Activated CD4-positive, alpha-beta T cell treated with anti-CD3 and anti-CD28 coated beads, Interleukin-2, Interleukin-6, amounts not matched to agents 100 ng/mL and 50 ng/mL, durations not matched to agents 16 hours and 8 hours (primary cell): ENCODE results near the gene MAPK11.
A peak's percentile ranks its signal among the peaks of the same experiment; 100 is the strongest.

Experiments
- DNase-seq: peaks from one replicate; pipeline ENCODE4 v3.0.0-alpha.2; 2020

Gene MAPK11

DNA sequence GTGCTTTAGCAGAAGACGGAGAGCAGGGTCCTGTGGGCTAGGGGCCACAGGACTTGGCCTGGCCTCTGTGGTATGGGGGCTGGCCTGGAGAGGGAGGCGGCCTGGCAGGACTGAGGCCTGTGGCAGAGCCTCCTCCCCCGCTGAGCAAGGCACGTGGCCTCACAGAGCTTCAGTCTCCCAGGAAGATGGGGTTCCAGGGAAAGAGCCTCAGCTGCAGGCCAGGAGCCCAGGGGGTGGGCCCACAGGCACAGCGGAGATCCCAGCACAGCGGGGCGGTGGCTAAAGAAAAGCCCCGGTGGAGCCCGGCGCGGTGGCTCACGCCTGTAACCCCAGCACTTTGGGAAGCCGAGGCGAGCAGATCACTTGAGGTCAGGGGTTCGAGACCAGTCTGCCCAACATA, 10.9 kb downstream of the MAPK11 start:
- DNase-seq: no peak

DNA sequence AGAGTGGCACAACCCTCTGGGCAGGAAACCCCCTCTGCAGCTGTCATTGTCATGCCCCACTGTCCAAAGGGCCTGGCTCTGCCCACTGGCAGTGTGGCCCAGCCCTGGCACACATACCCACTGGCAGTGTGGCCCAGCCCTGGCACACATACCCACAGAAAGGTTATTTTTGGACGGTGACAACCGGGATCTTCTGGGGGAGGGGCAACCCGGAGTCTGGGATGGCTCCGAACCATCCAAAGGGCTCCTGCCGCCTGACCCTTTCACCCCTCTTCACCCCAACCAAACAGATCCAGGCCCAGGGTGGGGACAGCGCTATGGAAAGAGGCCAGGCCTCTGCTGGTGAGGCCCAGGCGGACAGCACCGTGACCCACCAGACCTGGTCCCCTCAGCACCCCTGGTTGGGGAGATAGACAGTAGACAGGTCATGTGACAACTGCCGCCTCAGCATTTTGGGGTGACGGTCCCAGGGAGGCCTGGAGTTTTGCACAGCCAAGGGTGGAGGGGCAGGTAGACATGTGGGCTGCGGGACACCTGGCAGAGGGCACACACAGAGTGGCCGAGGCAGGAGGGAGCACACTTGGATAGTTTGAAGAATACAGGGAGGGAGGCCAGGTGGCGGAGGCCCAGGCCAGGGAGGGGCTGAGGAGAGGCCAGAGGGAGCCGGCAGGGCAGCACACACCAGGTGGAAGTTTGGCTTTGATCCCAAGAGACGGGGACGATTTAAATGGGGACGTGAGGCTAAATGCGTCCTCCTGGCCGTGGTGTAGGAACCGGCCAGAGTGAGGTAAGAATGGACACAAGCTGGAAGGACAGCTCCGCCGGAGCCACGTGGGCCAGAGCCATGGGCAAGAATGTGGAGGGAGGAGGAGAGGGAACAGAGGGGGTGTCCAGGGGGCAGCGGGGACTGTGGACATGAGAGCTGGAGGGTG, 11.6 kb downstream of the MAPK11 start:
- no peak for DNase-seq

DNA sequence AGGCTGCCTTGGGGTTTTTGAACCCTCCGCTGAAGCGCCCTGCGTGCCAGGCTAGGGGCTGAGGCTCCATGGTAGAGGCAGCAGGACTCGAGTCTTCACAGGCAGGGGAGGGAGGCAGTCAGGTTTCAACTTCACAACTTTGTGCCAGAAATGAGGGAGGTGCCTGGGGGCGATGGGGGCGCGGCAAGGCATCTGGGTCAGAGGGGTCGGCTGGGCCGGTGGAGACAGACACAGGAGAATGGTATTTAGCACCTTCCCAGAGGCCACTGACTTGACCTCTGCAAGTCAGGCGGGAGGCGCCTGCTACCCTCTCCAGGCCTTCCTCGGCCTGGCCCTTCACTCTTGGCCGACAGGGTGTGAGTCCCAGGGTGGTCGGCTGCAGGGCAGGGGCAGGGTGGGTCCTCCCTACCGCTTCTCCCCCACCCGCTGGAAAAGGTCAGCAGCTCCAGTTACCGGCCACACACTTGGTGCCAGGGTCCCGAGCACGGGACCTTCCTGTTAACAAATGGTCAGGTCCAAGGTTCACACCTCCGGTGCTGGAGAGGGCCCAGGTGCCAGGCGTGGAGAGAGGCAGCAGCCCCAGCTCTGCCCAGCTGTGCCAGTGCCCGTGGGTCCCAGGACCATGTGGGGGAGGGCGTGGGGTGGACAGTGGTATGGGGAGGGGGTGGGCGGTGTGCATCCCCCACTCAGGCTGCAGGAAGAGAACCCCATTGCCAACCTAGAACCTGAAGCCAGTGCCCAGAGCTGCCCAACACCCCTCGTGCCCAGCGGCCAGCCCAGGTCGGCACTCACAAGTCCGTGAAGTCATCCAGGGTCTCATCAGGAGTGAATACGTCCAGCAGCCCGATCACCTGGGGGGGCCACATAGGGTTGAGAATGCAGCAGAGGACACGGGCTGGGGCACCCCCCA, 12.5 kb downstream of the MAPK11 start:
- DNase-seq: no peak

DNA sequence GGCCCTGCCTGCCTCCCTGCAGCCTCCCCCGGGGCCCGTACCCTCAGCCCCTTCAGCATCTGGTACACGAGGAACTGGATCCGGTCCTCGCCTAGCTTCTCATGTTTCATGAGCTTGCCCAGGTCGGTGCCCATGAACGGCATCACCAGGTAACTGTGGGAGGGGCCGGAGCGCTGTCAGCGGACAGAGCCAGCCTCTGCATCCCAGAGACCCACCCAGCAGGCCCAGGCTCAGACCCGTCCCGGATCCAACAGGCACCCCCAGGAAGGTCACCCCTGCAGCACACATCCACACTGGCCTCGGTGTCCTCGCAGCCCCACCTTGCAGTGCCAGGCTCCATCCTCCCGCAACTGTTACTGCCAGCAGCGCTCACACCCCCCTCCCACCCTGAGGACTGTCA, 13.1 kb downstream of the MAPK11 start:
- no peak for DNase-seq

DNA sequence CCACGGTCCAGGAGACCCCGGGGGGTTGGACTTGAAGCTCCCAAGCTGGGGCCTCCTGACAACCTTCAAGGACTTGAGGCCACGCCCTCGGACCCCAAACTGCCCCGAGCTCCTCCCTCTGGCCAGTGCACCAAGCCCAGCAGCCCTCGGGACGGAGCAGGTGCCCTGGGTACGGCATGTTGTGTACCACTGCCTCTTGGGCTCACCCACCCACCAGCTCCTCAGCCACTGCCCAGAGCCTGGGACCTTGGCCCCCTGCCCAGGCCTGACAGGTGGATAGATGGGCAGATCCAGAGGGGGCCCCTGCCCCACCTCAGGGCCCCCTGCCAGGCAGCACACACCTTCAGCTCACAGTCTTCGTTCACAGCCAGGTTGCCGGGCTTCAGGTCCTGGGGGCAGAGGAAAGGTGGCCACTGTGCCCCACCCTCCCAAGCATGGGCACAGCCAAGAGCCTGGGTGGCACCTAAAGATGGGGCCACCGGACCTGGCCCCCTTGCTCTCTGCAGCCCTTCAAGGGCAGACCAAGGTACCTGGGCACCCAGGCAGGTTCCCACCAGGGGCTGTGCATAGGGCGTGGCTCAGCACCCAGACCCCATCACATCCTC, 13.8 kb downstream of the MAPK11 start:
- DNase-seq: no peak

DNA sequence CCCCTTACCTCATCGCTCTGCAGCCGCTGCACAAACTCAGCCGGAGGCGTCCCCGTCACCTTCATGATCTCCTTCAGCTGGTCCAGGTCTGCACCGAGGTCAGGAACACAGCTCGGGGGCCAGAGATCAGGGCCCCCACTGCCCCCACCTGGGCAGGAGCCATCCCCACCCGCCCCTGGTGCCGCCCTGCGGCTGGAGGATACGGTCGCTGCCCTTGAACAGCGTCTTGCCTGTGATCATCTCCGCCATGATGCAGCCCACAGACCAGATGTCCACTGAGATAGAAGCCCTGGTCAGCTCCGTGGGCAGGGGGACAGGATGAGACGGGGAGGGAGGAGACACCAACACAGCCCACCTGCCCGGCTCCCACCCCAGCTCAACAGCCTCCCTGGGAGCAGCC, 14.6 kb downstream of the MAPK11 start:
- no peak for DNase-seq

DNA sequence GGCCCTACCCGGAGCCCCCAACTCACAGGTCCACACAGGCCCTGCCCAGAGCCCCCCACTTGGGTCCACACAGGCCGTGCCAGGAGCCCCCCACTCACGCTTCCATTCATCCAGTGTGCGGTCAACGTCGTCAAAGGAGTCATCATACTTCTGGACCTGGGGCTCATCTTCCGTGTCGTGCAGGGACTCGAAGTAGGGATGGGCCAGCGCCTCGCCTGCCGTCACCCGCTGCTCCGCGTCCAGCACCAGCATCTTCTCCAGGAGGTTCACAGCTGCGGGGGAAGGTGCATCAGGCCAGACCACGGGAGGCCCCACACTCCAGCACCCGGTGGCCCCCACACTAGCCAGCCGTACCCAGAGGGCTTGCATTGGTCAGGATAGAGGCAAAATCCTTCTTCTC, 15.1 kb downstream of the MAPK11 start:
- no peak for DNase-seq

DNA sequence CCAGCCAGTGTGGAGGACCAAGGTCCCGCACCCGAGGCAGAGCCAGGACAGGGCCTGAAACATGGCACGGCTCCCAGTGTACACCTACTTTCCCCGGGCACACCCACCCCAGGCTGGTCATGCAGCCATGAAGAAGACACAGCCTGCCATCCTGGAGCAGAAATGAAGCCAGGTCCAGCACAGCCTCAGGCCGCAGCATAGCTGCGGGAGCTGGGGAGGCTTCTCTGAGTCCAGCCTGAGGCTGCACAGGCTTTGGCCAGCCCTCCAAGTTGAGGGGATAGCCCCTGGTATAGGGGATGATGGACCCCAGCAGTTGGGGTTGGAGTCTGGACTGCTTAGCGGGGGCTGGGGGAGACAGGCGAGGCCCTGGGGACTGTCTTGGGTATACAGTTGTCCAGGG, 16.2 kb downstream of the MAPK11 start:
- DNase-seq: no peak

DNA sequence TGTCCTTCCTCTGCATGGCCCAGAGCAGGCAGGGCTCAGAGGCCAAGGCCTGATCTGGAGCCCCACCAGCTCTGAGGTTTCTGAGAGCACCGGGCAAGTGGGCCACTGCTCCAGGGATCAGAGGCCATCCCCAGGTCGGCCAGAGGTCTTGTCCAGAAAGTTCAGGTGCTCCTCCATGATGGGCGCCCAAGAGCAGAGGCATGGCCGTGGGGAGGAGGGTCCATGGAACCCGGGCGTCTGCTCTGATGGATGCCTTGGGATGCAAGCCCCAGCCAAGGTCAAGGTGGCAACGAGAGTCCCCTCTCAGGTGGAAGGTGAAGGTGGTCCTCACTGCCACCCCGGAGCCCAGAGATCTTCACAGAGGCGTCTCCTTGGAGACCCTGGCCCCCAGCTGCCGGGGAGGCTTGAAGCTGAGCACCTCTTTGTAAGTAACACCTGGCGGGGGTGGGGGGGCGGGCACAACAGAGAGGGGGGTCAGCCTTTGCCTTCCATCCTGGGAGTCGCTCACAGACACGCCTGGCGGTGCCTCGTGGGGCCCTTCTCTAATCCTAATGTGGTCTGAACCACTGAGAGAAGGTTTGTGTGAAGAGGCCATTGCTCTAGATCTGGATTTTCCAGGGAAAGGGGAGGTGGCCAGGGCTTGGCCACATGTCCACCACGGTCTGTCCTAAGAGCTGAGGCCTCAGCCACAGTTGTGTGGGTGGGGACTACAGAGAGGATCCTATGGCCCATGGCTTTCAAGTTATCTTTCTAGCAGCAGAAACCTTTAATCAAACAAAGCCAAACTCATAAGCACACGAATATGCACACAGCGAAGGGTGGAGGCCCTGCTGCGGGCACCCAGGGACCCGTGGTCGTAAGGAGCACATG, 16.9 kb downstream of the MAPK11 start:
- DNase-seq: no peak

DNA sequence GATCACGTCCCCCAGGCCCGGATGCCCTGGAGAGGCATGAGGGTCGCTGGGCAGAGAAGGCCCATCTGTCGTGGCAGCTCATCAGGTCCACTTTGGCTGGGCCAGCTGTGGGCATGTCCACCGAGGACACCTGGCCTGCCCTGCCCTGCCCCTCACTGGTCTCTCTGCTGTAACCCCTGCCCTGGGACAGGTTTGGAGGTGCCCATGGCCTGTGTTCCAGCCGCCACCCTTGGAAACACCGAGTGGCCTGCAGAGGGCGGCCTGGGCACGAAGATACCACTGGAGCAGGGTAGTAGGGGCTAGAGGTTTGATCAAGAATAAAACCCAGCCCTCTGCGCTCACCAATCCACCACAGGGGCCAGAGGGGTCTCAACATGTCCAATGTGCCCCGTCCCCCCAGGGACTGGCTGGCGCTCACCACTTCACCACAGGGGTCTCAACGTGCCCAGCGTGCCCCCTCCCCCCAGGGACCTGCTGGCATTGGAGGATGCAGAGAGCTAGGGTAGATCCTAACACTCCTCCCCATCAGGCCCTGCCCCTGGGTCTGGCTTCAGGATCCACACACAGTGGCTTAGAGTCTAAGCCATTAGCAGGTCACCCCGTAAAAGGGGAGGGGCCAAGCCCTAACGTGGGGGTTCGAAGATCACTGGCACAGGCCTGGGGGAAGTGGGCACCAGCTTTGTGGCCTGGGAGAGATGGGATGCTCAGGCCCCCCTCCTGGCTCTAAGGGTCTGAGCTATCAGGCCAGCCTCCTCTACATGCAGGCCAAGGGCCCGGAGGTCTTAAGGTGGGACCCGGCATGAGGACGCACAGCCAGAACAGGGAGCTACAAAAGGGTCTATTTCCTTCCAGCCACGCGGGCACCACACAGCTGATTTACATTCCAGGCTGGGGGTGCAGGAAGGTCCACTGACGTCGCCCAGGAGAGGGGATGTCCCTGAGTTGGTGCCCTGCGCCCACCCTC, 17.8 kb downstream of the MAPK11 start:
- peak; percentile 75 for DNase-seq

DNA sequence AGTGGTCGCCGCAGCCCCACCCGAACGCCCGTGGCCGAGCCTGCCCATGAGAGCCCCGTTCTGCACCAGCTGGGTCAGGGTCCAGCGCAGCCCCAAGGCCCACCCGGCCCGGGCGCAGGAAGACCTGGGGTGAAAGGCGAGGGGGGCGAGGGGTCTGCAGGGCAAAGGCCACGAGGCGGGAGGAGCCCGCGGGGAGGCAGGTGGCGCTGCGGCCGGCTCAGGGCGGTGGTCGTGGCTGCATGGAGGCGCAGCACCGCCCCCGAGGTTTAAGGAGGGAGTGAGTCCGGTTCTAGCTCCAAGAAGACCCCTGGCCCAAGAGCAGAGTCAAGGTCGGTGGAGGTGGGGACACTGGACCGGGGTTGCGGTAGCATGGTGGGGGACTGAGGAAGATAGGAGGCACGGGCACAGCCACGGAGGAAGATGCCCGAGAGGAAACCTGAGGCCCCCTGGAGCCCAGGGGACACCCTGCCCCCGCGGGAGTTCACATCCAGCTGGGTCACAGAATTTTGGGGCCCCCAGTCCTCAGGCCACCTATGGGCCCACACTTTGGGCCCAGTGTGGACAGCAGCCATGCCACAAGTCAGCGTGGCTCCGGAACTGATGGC, 18.6 kb downstream of the MAPK11 start:
- DNase-seq: no peak

DNA sequence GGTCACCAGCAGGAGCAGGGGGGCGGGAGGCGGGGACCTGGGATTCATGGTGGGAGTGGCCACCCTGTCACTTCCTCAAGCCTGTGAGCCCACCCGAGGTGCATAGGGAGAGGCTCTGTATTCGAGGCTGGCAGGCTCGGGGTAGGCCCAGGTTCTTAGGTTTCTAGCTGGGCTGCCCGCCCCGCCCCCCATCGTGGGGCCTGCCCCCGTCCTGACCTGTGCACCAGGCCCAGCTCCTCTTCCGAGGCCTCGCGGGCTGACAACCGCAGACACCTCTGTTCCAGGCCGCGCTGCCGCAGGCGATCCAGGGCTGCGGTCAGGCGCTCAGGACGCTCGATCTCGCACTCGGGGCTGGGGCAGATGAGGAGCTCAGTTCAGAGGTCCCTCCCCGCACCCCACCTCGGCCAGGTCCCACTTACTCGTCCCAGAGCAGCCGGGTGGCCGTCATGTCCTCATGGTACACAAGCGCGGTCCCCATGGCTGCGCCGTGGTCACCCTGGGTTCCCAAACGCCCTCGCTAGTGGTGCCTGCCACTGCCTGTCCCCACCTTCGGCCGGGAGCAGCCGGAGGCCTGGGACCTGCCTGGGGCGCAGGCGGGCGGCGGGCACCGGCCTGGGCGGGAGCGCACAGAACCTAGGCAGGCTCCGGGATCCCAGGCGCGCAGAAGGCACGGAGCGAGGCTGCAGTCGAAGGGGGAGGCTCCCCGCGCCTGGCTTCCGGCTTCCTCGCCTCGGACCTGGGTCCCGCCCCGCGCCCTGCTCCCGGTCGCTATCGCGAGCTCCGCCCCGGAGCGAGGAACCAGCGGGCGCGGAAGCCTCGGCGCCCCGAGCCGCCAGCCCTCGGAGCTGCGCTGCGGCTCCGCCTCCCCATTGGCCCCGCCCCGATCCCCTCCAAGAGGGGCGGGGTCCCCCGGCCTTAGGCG, 19.4 kb downstream of the MAPK11 start, which contains the start of gene HDAC10:
Gene HDAC10 (minus strand): TSS at position 711 of the 922 bp plus-strand sequence. CDS start 233 bp downstream, at position 478.
- peak; percentile 92 for DNase-seq

DNA sequence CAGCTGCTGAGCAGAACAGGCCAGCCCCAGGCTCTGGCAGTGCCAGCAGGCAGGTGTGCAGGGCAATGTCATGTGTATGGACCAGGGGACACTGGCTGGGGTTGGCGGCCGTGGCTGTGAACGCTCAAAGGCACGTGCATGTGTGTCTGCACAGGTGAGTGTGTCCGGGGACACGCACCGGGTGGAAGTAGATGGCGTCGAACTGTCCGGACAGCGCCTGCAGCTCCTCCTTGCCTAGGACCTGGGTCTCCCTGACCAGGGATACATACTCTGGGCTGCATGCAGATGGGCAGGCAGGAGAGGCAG, 20.0 kb downstream of the MAPK11 start:
- DNase-seq: no peak

DNA sequence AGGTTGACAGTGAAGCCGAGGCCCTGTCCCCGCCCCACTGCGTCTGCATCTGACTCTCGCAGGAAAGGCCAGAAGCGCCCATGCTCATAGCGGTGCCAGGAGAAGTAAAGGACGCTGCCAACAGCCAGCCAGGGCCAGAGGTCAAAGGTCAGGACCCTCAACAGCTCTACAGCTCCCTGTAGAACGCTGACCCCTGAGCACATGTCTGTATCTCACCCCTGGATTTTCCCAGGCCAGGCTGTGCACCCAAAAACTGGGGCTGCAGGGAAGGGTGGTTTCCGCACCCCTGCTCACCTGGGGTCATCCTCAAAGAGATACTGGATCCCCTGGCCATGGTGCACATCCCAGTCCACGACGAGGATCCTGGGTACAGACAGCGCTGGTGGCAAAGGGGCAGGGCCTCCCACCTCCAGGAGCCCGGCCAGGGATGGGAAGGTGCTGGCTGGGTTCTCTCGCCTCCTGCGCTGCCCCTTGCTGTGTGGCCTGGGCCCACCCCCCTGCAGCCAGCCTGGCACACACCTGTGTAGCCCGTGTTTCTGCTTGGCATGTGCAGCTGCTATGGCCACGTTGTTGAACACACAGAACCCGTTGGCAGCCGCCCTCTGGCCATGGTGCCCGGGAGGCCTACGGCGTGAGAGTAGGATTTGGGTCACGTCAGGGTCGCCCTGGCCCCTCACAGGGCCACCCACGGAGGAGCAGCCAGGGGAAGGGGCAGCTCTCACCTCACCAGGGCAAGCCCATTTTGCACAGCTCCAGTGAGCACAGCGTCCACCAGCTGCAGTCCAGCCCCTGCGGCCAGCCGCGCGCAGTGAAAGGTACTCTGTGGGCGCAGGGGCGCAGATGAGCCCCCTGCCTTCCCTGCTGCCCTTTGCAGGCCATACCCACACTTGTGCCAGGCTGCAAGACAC, 20.6 kb downstream of the MAPK11 start:
- DNase-seq: no peak

DNA sequence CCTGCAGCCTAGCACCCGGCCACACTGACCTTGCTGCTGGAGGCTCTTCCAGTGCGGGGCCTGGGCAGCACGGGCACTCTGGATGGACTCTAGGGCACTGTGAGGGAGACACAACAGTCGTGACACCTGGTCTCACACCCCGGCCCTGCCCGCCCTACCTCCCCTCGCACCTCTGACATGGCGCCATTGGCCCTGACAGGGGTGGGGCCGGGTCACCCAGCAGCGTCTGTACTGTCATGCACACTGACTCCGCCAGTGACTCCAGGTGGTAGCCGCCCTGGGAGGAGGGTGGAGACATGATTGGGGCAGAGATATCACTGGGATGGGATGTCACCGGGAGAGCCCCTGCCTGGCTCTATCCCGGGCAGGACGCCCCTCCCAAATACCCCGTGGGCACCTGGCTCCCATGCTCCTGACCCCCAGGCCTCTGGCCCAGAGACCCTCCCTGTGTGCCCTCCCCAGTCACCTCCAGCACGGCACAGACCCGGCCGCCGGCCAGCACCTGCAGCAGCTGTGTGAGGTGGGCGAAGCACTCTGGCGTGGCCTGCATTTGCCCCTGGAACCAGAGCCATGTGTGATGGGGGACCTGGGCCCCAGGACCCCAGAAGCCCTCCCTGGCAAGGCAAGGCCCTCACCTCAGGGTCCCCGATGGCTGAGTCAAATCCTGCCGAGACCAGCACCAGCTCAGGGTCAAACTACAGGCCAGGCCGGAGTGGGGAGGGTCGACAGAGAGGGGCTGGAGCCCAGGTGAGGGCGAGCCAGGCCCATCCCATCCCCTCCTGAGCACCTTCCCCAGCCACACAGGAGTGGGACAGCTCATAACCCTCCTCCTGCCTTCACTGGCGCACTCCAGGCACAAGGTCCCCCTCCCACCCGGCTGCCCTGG, 21.7 kb downstream of the MAPK11 start:
- no peak for DNase-seq

DNA sequence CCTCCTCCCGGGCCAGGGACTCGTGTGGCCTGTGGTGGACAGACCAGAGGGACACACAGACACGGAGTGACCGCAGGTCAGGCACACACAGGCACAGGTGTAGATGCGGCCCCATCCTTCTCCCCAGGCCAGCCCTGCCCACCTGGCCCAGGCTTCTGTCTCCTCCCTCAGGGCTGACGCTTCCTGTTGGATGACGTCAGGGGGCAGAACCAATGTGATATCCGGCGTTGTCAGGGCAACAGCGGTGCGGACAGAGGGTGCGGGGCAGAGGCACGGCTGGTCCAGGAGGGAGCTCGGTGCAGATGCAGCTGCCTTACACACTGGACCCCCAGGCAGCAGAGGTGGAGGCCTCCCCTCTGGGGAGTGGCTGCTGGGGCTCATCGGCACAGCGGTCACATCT, 22.4 kb downstream of the MAPK11 start:
- peak; percentile 75 for DNase-seq
